Activated T-helper 2 cell treated with anti-CD3 and anti-CD28 coated beads, Interferon-gamma antibody, Interleukin-2, Interleukin-4, amounts not matched to agents 10 μg/mL and 5 μg/mL and 100 μg/mL, durations not matched to agents 14 hours and 24 hours and 36 hours (primary cell): ENCODE data around the gene NR2F1-AS1. TPM values are rescaled to one million over a fixed set of nuclear protein-coding genes. Genes with fewer than 3 reads are reported as not detected.
A peak's percentile ranks its signal among the peaks of the same experiment; 100 is the strongest.

Source experiments
- DNase-seq: peaks from one replicate; pipeline ENCODE4 v3.0.0; 2021; ENCODE audit warnings: low spot score
- H3K27ac Mint-ChIP-seq: one replicate; pipeline ENCODE4 v1.8.0; 2021; ENCODE audit warnings: mixed read lengths
- H3K27me3 Mint-ChIP-seq: one replicate; pipeline ENCODE4 v1.8.0; 2021; ENCODE audit warnings: low read depth, mixed read lengths
- H3K36me3 Mint-ChIP-seq: one replicate; pipeline ENCODE4 v1.8.0; 2021; ENCODE audit warnings: low read depth, mixed read lengths
- H3K4me1 Mint-ChIP-seq: one replicate; pipeline ENCODE4 v1.8.0; 2021; ENCODE audit warnings: low read depth, mixed read lengths
- H3K4me3 Mint-ChIP-seq: one replicate; pipeline ENCODE4 v1.8.0; 2021; ENCODE audit warnings: low read depth, mild to moderate bottlenecking, moderate library complexity, mixed read lengths
- H3K9me3 Mint-ChIP-seq: one replicate; pipeline ENCODE4 v1.8.0; 2021; ENCODE audit warnings: mixed read lengths
- intact Hi-C: fragments of 100-400 bp; cut with micrococcal nuclease; formaldehyde crosslinking; loops from one replicate; pipeline ENCODE4 v1.15.1; 2023
- total RNA-seq: library from RNA; stranded (reverse); gene quantifications from 2 replicates; pipeline ENCODE4 v1.2.3, GENCODE V29; 2022

Gene NR2F1-AS1
- not detected in 2 replicates for total RNA-seq

DNA sequence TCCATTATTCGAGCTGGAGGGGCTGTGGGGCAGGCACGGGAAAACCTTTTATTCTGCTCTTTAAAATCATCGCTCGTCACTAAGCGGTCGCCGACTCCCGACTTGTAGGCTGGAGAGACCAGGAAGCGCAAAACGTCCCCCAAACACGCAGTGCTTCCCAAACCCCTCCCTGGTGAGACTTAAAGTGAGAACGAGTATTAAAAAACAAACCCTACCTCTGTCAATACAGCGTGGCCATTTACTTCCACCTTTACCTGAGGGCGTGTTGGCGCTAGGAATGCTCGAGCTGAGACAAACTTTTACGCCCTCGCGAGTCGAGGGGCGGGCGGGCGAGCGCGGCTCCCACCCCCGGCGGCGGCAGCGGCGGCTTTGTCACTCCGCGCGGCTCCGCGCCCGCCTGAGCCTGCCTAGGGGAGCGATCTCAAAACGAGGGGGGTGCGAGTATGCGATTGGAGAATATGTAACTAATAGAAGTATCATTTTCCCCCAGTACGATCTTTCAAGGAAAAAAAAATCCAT lies at the start of gene NR2F1-AS1:
Gene NR2F1-AS1, minus strand, starts transcription at position 293 of the 519 bp plus-strand sequence.
- Mint-ChIP-seq H3K27me3 (peaks cover 46% of the 10 kb centered on the region), H3K27ac (no peak within 1 kb of the TSS), H3K9me3 (no peaks in the 10 kb centered on the region), H3K36me3 (peaks cover 3% of the 10 kb centered on the region), H3K4me3 (peak within 1 kb of the TSS; percentile 49), H3K4me1 (peaks cover 14% of the 10 kb centered on the region)
- intact Hi-C loops, result loop anchor here (1.0 to 2.0 kb wide), 2 partner anchors 29 to 334 kb away; no protein-coding TSS in a partner anchor
- DNase-seq, result no peak

DNA sequence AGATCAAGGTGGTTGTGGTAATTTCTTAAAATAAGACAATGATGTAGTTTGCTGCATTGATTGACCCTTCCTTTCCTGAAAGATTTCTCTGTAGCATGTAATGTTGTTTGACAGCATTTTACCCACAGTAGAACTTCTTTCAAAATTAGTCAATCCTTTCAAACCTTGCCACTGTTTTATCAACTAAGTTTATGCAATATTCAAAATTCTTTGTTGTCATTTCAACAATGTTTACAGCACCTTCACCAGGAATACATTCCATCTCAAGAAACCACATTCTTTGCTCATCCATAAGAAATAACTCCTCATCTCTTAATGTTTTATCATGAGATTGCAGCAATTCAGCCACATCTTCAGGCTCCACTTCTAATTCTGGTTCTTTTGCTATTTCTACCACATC lies 45.8 kb upstream of the NR2F1-AS1 start:
- DNase-seq, result no peak
- peaks cover 30% of the 10 kb centered on the region for H3K27me3 Mint-ChIP-seq
- H3K36me3 Mint-ChIP-seq, result no peaks in the 10 kb centered on the region
- H3K27ac Mint-ChIP-seq, result no peak overlapping the region
- peaks cover 1% of the 10 kb centered on the region for H3K4me1 Mint-ChIP-seq
- intact Hi-C loops, result no loop called here
- no peak overlapping the region for H3K4me3 Mint-ChIP-seq
- H3K9me3 Mint-ChIP-seq, result no peaks in the 10 kb centered on the region

DNA sequence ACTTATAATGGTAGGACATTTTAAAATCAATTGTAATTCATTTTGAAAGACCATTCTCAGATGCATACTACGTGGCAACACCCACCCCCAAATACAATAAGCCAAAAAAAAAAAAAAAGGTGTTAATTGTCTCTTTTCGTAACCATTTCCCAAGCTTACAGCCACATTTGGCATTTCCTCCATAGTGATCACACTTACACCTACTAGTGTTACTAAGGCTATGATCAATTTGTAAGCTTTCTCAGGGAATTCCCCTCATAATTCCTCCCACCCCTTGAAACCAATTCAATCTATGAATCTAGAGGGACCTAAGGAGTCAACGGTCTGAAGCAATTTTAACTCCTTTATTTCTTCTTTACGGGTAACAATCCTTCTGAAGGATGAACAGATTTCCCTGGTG lies 42.1 kb upstream of the NR2F1-AS1 start:
- peaks cover 4% of the 10 kb centered on the region for H3K36me3 Mint-ChIP-seq
- peaks cover 11% of the 10 kb centered on the region for H3K4me1 Mint-ChIP-seq
- H3K27ac Mint-ChIP-seq, result no peak overlapping the region
- H3K4me3 Mint-ChIP-seq, result no peak overlapping the region
- peaks cover 54% of the 10 kb centered on the region for H3K27me3 Mint-ChIP-seq
- no peaks in the 10 kb centered on the region for H3K9me3 Mint-ChIP-seq
- no peak for DNase-seq
- intact Hi-C loops, result no loop called here

DNA sequence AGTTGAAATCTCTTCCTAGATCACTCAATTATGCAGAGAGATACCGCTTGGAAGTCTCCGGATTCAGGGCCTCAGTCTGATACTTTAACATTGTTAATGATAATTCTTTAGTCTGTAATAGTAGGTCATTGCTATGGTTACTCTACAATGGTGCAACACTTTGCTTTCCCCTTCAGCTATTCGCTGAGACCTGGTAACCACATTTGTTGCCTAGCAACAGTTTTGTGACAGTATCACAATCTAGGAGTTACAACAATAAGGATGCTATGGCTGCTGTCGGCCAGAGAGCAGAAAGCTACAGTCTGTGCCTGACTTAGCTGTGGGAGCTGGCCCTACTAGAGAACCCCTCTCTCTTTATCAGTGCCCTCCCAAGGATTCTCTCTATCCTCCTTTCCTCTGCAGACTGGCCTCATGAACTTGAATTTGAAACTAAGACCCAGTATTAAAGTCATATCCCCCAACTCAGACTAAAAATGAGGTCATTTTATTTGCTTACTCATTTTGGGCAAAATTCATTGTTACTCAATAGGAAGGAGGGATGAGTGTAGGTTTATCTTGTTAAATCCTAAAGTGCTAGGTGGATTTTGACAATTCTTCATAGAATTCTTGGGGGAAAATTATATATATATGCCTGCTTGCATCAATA lies 41.3 kb upstream of the NR2F1-AS1 start:
- peaks cover 54% of the 10 kb centered on the region for H3K27me3 Mint-ChIP-seq

DNA sequence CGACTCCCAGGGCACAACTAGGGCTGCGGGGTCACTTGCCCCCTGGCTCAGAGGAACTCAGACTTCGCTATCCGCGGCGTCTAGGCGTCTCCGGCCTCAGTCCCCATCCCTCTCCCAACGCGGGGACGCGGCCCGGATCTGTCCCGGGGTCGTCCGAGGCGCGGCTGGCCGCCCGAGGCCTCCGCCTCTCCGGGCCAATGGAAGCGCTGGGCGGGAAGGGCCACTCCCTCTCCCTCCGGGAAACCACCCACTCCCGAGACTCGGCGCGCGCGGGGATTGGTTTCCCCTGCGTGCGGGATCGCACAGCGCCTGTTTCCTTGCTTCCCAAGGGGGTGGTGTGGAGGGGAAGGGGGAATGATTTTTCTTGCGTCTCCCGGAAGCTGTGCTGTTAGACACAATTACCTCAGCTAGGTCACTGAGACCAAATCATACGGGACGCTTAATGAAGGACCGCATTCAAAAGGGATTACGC lies 40.3 kb upstream of the NR2F1-AS1 start:
- H3K27ac Mint-ChIP-seq, result no peak overlapping the region
- peaks cover 57% of the 10 kb centered on the region for H3K27me3 Mint-ChIP-seq
- peaks cover 4% of the 10 kb centered on the region for H3K36me3 Mint-ChIP-seq
- no peak for DNase-seq
- H3K9me3 Mint-ChIP-seq, result no peaks in the 10 kb centered on the region
- peaks cover 11% of the 10 kb centered on the region for H3K4me1 Mint-ChIP-seq
- intact Hi-C loops, result no loop called here
- H3K4me3 Mint-ChIP-seq, result peak overlapping the region; percentile 30

More for the DNA sequence above, 41.3 kb upstream of the NR2F1-AS1 start:
- Mint-ChIP-seq H3K36me3 (peaks cover 4% of the 10 kb centered on the region), H3K4me3 (no peak overlapping the region), H3K27ac (no peak overlapping the region), H3K4me1 (peaks cover 11% of the 10 kb centered on the region), H3K9me3 (no peaks in the 10 kb centered on the region)
- intact Hi-C loops, result no loop called here
- no peak for DNase-seq

DNA sequence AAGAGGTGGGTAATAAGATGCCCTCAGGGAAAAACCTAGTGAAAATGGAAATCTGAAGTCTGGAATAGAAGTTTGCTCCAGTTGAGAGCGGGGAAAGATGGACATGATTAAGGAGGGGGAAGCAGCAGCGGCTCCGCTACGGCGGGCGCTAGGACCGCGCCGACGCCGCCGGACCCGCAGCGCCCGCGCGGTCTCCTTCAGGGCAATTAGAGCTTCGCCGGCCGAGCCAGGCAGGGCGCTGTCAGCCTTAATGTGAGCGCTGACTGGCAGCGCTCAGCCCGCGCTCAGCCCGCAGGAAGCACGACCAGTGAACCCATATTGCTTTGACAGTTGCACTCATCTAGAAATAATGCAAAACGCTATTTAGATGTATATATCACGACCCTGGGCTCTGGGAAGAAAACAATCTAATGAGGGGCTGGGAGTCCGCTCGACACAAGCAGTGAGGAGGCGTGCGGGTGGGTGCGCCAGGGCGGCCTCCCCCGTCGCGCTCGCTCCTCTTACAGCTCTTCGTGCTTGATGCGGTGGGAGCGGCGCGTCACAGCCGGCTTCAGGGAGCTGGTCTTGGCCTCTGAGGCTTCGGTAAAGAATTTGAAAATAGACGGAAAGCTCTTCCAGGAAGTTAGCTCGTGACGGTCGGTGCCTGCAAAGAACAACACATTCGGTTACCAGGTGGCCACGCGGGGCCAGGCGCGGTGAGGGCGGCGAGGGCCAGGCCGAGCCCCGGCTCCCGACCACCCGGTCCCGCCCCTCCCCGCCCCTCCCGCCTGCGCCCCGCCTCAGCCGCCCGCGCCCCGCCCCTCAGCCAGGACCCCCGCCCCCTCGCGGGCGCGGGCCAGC lies 39.7 kb upstream of the NR2F1-AS1 start:
- DNase-seq, result peak; percentile 34
- Mint-ChIP-seq H3K4me3 (peak overlapping the region; percentile 84), H3K27me3 (peaks cover 62% of the 10 kb centered on the region), H3K9me3 (no peaks in the 10 kb centered on the region), H3K4me1 (peaks cover 11% of the 10 kb centered on the region), H3K36me3 (peaks cover 4% of the 10 kb centered on the region), H3K27ac (no peak overlapping the region)
- intact Hi-C loops, result loop anchor here (1.0 kb wide), 1 partner anchor 8 kb away; no protein-coding TSS in a partner anchor

DNA sequence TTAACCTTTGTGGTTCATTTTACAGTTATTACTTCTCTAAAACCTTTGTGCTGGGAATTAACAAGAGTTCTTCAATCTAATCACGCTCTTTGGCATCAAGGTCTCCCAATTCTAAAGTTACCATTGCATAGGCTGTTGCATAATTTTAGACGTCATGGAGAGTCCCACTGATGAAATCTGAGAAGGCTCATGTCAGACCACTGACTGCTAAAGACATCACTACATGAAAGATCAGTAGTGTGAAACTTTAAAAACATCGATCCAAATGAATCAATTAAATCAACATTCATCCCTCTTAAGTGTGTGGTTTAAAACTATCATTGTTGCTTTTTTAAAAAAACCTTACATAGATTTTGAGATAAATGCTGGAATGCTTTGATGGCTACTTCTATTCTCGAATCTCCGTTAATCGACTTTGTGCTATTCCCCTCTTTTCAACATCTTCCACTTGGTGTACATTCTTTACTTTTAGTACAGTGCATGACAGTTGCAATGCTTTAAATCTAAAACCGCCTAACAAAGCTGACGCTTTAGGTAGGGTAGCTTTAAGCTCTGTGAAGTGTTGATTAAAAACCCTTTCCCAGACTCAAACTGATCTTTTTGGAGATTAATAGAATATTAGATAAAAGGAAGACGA lies 35.6 kb upstream of the NR2F1-AS1 start:
- no peaks in the 10 kb centered on the region for H3K9me3 Mint-ChIP-seq
- DNase-seq, result no peak
- H3K27ac Mint-ChIP-seq, result no peak overlapping the region
- H3K4me1 Mint-ChIP-seq, result peaks cover 13% of the 10 kb centered on the region
- H3K36me3 Mint-ChIP-seq, result peaks cover 4% of the 10 kb centered on the region
- no peak overlapping the region for H3K4me3 Mint-ChIP-seq
- H3K27me3 Mint-ChIP-seq, result peaks cover 69% of the 10 kb centered on the region
- intact Hi-C loops, result no loop called here

DNA sequence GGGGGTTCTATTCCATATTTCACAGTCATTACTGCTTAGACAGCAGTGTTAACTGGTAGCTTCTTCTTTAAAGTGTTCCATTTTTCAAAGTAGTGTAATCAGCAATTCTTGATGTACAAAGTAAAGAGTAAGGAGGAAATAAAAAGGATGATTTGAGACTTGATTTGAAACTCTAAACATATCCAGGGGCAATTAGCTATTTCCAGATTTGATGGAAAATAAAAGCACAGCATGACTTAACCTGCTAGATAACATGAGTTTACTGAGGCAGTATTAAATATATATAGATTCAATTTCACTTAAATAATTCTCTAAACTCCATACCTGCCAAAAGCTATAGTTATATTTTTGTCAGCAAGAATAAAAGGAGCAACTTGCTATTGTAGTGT lies 31.8 kb upstream of the NR2F1-AS1 start:
- peaks cover 79% of the 10 kb centered on the region for H3K27me3 Mint-ChIP-seq
- peaks cover 7% of the 10 kb centered on the region for H3K4me1 Mint-ChIP-seq
- no peak overlapping the region for H3K4me3 Mint-ChIP-seq
- H3K36me3 Mint-ChIP-seq, result no peaks in the 10 kb centered on the region
- no peak for DNase-seq
- H3K9me3 Mint-ChIP-seq, result no peaks in the 10 kb centered on the region
- intact Hi-C loops, result loop anchor here (1.0 kb wide), 1 partner anchor 7 kb away; no protein-coding TSS in a partner anchor
- H3K27ac Mint-ChIP-seq, result no peak overlapping the region

DNA sequence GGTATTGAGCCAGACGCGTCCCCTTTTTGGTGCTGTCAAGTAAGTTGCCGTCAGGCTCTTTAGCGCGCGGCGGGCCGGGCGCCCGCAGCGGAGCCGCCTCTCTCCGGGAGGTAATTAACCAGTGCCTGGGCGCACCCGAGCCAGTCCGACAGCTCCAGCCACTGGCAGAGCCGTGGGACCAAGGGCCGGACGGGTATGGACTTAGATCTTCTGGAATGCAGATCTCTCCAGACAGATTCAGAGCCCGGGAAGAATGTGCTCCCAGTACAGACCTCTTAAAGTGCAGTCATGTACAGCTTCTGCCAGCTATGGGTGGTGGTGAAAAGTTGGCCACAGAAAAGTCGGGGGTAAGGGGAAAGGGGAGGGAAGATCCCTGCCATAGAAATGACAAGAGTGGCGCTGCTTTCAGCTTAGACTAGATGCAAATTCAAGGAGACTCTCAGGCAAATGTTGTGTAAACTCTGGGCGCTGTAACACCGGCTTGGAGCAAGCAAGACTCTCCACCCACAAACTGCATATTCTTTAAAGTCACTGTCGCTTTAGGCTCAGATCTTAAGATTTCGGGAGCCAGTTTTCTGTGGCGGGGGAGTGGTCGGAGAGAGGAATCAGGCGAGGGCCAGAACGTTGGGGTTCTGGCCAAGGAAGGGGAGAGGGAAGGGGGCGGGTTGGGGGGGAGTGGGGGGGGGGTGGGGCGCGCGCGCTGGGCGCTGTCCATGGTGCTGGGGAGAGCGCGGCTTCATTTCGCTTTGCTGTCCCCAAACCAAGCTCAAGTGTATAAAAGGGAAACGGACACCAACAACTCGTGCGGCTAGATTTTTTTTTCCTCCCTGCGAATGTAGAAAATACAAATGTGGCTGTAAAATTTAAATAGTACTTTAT lies 31.2 kb upstream of the NR2F1-AS1 start:
- Mint-ChIP-seq H3K27me3 (peaks cover 85% of the 10 kb centered on the region), H3K4me1 (peaks cover 7% of the 10 kb centered on the region), H3K36me3 (no peaks in the 10 kb centered on the region), H3K27ac (no peak overlapping the region), H3K4me3 (no peak overlapping the region), H3K9me3 (no peaks in the 10 kb centered on the region)
- no peak for DNase-seq
- intact Hi-C loops, result loop anchor here (1.0 kb wide), 1 partner anchor 8 kb away; no protein-coding TSS in a partner anchor

DNA sequence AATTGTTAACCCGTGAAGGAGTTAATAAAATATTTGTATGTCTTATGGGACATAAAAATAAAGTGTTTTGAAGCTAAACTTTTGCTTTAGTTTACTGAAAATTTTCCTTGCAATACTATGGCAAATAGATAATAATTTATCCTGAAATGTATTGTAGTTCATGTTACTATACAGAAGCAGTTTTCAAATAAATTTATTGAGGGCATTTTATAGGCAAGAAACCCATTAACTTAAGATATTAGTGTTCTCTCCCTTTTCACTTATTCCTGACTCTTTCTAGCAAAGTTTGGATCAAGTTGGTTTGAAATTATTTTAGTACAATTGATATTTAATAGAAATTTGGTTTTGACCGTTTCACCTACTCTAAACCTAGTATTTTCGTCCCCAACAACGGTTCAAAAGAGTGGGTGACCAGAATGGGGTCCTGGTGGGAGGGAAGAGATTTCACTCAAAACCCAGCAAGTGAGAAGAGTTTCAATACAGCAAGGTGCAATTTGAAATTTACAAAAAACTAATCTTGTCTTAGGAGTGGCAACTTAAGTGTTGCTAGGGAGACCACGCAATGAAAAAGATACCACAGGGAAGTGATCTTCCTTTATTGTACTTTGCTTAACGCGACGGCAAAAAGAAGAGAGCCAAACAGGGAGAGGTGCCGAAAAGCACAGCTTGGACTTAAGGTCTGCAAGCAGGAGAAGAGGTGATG lies 30.4 kb upstream of the NR2F1-AS1 start:
- Mint-ChIP-seq H3K27me3 (peaks cover 84% of the 10 kb centered on the region), H3K36me3 (no peaks in the 10 kb centered on the region), H3K9me3 (no peaks in the 10 kb centered on the region), H3K4me3 (no peak overlapping the region), H3K4me1 (peaks cover 7% of the 10 kb centered on the region), H3K27ac (no peak overlapping the region)
- DNase-seq, result no peak
- intact Hi-C loops, result no loop called here

DNA sequence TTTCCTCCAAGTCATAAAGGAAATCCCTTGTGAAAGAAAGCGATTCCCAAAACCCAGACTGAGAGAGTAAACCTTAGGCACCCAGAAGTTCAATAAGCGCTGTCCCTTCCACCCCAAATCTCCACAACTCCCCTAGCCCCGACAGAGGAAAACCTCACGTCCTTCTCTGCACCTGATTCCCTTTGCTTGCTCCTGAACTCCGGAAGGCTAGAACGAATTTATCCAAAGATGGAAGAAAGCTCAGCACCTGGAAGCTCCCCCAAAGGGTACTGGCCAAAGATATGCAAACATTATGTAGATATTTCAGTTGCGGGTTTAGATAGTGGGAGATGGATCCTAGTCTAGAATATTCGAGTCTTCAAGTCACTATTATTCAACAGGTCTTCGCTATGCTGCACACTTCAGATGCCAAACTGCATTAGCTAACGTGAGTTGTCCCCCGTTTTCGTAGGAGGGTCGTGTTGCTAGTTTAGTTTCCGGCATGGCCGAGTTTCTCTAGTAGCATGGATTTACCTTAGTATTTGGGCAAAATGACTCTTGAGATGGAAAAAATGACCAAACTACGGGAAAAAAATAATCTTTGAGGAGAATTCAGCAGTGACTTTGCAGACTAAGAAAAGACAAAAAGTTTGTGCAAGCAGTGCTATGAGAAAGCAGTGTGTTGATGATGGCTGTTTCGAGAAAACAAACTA lies 29.7 kb upstream of the NR2F1-AS1 start:
- no peaks in the 10 kb centered on the region for H3K36me3 Mint-ChIP-seq
- H3K27ac Mint-ChIP-seq, result no peak overlapping the region
- no peak for DNase-seq
- peaks cover 7% of the 10 kb centered on the region for H3K4me1 Mint-ChIP-seq
- intact Hi-C loops, result loop anchor here (1.0 kb wide), 1 partner anchor 30 kb away; no protein-coding TSS in a partner anchor
- H3K4me3 Mint-ChIP-seq, result no peak overlapping the region
- peaks cover 86% of the 10 kb centered on the region for H3K27me3 Mint-ChIP-seq
- H3K9me3 Mint-ChIP-seq, result no peaks in the 10 kb centered on the region
